Stimulated activated CD4-positive, alpha-beta T cell treated with anti-CD3 and anti-CD28 coated beads, Interleukin-4, amount 100 ng/mL, for 4 hours (primary cell): ENCODE data around the gene FAT1.

Experiments used
- DNase-seq, 2 experiments: peaks; one replicate each; pipeline ENCODE4 v3.0.0-alpha.2; 2020

The FAT1 gene

DNA sequence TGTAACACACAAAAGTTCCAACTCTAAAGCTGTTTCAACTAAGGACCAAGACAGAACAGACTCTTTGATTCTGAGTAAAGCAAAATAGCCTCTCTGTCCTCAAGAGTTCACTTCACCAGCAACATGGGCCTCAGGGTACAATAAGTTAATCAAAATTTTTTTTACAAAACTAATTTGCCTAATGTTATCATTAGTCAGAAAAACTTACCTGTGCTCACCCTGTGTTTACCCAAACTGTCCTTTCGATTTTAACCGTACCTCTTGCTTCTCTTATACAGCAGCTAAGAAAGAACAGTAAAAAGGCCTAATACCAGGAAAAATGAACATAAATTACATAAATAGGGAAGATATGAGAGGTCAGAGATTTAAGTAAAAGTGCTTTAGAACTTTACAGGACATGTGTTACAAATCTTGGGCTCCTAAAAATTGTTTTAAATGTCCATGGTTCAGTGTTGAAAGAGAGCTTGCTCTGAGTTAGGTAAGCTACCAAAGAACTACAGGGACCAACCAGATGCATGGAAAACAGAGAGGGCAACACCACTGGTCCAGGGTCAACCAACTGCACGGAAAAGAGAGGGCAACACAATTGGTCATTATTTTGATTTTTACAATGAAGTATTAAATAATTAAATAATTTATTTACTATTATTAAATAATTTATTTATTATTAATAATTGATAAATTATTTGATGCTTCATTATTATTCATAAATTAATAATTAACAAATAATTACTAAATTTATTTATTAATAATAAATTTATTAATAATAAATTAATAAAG lies 73.1 kb downstream of the FAT1 start:
- no peak for DNase-seq

DNA sequence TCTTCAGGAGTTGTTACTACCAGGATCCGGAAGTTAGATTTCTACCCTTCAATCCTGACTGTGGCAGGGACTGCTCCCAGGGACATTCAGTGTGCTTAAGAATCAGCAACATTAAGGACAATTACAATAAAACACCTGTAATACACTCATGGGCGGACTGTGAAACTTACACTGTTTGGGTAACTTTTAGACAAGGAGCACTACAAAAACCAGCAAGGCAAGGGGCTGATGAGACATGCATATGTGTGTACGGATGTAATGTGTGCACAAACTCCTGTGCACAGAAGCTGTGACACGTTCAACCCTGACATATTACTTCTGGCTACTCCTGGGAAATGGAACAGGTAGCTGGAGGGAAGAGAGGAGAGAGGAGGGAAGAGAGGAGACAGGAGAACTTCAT lies 75.8 kb downstream of the FAT1 start:
- DNase-seq: no peak

DNA sequence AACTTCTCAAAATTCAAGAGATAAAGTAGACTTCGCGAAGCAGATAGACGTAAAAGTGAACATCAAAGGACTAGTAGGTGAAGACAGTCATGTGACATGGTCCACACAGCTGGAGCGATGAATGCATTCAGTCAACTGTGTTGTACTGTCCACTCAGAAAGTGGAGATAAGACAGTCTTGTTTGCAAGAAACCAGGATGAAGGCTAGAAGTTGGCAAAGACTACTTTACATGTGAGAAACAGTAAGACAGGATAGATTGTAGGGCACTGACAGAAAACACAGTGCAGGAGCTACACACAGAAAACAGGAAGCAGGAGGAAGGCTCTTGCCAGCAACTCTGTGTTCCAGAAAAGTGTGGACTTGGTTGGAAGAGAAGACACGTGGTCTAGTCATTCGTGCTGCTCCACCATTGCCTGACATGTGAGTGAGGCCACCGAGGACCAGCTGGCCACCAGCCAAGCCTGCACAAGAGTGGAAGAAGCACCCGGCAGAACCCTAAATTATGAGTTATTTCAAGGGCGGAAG lies 78.9 kb downstream of the FAT1 start:
- no peak for DNase-seq

DNA sequence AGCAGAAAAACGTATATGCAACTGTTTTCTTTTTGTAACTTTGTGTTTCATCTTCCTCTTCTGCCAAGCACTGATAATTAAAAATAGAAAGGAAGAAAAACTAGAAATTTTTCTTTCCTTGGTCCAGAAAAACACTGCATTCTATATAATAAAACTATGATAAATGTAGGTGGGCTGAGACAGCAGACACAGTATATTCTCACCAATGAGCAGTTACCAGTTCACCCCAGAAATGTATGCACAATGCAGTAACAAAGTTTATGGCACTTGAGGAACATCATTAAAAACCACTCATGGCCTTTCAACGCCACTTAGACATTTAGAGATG lies 79.4 kb downstream of the FAT1 start:
- no peak for DNase-seq

DNA sequence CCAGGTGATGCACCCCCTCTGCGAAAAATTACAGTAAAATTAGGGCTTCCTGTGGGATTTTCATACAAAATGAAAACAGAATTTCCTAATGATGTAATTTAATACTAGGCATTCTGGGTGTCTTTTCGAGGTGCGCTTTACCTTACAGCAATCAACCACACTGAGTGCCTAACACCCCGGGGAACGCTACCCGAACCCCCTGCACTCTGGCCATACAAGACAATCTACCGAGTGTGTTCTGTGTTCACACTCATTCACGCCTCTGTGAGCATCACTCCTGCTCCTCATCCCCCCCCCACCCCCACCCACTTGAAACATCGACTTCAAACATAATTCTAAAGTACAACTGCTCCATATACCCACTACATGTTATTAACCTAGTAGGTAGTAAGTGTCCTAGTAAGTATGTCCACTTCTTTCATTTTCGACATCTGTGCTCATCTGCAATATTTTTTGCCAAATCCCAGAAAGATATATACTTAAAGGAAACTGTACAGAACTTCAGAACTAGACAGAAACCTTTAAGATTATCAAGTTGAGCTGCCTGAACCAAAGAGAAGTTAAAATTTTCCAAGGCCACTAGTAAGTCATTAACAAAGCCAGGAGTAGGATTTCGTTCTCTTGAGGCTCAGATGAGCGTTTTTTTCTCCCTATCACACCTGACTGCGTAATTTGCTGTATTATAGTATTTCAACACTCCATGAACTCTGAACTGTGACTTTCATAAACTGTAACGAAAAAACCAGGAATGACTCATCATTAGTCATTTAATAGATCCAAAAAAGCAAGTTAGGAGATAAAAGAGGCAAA lies 80.0 kb downstream of the FAT1 start:
- no peak for DNase-seq

- DNase-seq: no peak
These were observed 80.7 kb downstream of the FAT1 start for GRCh38 chr4:186642998-186643397.

DNA sequence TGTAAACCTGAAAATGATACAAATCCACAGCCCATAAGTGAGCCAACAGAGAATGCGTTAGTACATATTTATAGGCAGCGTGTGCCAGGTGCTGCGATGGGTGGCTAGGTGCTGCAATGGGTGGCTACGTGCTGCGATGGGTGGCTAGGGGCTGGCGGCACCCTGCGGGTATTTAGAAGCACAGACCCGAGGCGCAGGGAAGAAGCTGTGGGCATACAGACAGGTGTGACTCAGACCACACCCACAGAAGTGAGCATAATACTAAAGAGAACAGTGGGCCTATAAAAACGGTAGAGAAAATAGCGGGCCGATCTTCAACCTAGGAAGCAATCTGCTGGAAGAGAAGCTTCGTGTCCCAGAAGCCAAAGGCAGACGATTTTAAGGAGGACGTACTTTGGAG lies 81.1 kb downstream of the FAT1 start:
- DNase-seq: no peak

- DNase-seq: no peak
These were observed 89.0 kb downstream of the FAT1 start for GRCh38 chr4:186634591-186635128.

DNA sequence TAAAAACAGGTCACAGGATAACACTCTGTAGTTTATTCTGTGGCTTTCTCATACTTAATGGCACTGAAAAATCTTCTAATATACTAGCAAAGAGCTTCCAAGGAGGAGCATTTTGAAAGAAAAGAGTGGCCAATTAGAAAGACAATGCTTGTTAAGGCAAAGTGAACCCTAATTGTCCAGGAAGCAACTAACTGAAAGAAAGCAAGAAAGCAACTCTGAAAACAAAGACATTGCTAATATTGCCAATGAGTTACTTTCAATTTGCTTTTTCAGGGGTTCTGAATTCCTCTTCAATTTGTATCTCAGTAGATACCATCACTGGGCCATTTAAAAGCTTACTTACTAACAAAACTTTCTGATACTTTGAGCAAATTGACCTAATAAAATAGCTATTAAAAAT lies 89.8 kb downstream of the FAT1 start:
- DNase-seq: no peak

DNA sequence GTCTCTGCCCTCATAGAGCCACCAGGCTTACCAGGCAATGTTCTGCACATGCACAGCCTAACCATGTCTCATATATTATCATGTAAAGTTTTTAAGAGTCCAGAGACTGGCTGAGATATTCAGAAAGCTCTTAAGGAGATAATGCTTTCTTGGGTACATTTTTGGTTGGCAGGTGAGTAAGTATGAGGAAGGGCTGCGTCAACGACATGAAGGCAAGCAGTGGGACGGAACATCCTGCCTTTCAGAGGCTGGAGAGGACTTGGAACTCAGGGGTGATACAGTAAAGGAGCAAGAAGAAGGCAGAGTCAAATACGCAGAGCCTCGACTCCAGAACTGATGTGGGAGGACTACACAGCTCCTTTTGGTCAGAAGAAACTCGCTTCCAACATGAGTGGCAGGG lies 93.5 kb downstream of the FAT1 start:
- DNase-seq: no peak

DNA sequence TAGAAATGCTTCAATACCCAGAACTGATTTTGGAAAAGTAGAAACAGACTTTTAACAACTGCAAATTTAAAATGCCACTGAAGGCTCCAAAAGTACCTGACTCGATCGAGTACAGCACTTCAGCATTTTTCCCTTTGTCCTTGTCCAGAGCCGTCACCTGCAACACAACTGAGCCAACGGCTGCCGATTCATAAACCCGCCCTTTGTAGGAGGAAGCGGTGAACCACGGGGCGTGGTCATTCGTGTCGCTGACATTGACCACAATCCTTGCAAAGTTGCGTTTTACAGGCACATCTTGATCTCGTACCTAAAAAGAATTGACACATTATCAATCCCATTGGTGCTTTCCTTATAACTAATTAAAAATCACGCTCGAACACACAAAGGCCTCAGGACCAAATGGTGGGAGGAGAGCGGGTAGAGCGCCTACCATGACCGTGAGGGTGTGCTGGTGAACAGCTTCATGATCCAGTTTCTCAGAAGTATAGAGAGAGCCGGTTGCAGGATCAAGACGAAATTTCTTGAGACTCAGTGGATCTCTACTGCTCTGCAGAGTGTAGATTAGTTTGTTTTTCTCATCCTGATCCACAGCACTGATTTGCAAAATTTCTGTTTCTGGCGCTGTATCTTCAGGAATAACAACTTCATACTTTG lies 95.5 kb downstream of the FAT1 start:
- no peak for DNase-seq

- DNase-seq: no peak
These were observed 96.3 kb downstream of the FAT1 start for GRCh38 chr4:186627226-186627865.

GRCh38 chr4:186624951-186625350 lies 98.7 kb downstream of the FAT1 start:
- DNase-seq: no peak

DNA sequence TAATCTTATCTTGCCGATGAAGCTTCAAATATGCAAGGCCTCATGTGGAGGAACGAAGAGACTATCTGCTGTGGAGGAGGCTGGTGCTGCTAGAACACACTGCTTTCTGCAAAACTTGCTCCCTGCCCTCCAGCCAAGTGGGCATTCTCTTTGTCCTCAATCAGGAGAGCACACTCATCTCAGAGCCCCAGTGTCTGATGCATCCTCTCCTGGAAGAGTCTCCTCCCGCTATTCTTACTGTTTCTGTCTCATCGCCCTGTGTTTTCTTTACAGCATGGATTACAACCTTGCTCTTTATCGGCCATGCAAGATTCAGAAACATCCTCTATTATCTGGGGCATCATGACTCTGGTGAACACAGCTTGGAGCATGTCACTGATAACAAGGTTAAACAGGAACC lies 100.1 kb downstream of the FAT1 start:
- DNase-seq: no peak

GRCh38 chr4:186622788-186623464 lies 100.7 kb downstream of the FAT1 start:
- no peak for DNase-seq

DNA sequence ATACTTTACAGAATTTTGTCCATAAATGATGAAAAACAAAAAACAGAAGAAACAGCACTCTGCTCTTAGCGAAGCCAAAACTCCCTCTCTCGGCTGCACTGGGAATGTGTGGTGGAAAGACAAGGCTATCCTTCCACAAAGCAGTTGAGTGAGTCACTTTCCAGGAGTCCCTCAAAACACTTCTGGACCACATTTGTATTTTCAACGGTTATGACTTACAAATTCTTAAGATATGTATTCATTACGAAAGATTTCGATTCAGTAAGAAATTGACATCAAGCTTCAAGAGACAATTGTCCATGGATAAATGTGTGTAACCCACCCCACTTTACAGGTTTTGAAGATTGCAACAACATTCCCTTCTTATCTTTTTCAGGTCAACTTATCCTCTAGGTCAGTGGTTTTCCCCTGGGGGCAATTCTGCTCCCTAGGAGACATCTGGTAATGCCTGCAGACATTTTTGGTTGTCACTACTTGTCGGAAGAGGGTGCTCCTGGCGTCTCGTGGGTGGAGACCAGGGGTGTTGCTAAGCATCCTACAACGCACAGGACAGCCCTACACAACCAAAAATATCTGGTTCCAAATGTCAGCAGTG lies 101.6 kb downstream of the FAT1 start:
- no peak for DNase-seq

GRCh38 chr4:186619088-186619487 lies 104.6 kb downstream of the FAT1 start:
- DNase-seq: no peak

DNA sequence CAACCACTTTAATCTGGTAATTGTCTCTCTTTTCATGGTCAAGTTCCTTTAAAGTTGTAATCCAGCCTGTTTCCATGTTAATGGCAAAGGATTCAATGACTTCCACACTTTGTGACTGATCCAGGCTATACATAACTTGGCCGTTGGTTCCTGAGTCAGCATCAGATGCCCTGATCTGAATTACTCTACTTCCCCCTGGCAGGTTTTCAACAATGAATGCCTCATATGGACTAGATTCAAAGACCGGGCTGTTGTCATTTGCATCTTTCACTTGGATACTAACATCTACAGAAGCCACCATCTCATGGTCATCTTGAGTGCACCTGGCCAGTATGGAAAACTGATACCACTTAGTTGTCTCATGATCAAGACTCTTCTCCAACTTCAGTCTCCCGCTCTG lies 105.7 kb downstream of the FAT1 start:
- no peak for DNase-seq

GRCh38 chr4:186607490-186607889 lies 116.2 kb downstream of the FAT1 start:
- no peak for DNase-seq

GRCh38 chr4:186606591-186606992 lies 117.1 kb downstream of the FAT1 start:
- DNase-seq: no peak

GRCh38 chr4:186605261-186605865 lies 118.3 kb downstream of the FAT1 start:
- no peak for DNase-seq
